Small intestine (tissue), 7 donors: ENCODE results near the gene TAS1R2. TPM values are rescaled to one million over a fixed set of nuclear protein-coding genes. Genes with fewer than 3 reads are reported as not detected.

ENCODE experiments used
- DNase-seq, 2 donors: peaks; one replicate each; pipeline versions ENCODE4 v3.0.0 to v3.0.0-alpha.2; 2013
- FAIRE-seq: peaks from 2 replicates; lab custom pipeline; 2012; peaks lifted over from hg19 to GRCh38; lab: Jason Lieb, UNC
- H3K27ac ChIP-seq, 3 donors: one replicate each; pipeline ENCODE4 v1.5.1; 2013; ENCODE audit warnings: low read length in 2 of 3, mild to moderate bottlenecking in 2 of 3, control low read depth in 1 of 3, inconsistent platforms in 1 of 3, low read depth in 1 of 3, moderate library complexity in 1 of 3
- H3K27me3 ChIP-seq, 3 donors: one replicate each; pipeline ENCODE4 v1.6.1; 2013; ENCODE audit warnings: low read length in 3 of 3, inconsistent platforms in 1 of 3; ENCODE audit not compliant: control insufficient read depth in 3 of 3, insufficient read depth in 3 of 3
- H3K36me3 ChIP-seq, 3 donors: one replicate each; pipeline ENCODE4 v1.6.1; 2013; ENCODE audit warnings: low read length in 3 of 3, inconsistent platforms in 1 of 3, low read depth in 1 of 3, mild to moderate bottlenecking in 1 of 3, moderate library complexity in 1 of 3; ENCODE audit not compliant: control insufficient read depth in 3 of 3, insufficient read depth in 2 of 3
- H3K4me1 ChIP-seq, 3 donors: one replicate each; pipeline ENCODE4 v1.6.1; 2013; ENCODE audit warnings: low read length in 2 of 3, inconsistent platforms in 1 of 3, low read depth in 1 of 3, mild to moderate bottlenecking in 1 of 3, moderate library complexity in 1 of 3; ENCODE audit not compliant: control insufficient read depth in 3 of 3, insufficient read depth in 2 of 3
- H3K4me3 ChIP-seq, 3 donors: one replicate each; pipeline ENCODE4 v1.5.1; 2013; ENCODE audit warnings: low read length in 3 of 3, control low read depth in 1 of 3, inconsistent platforms in 1 of 3, low read depth in 1 of 3, mild to moderate bottlenecking in 1 of 3, moderate library complexity in 1 of 3
- H3K9me3 ChIP-seq, 2 donors: one replicate each; pipeline ENCODE4 v1.6.1; 2013; ENCODE audit warnings: low read depth in 1 of 2, low read length in 1 of 2; ENCODE audit not compliant: control insufficient read depth in 2 of 2, insufficient read depth in 1 of 2
- WGBS, 3 donors: extraction: QIAGEN DNeasy Blood & Tissue Kit; methylation state at CpG; one replicate each; pipeline ENCODE4 v1.1.7; 2013; 5-methylcytosine and 5-hydroxymethylcytosine counted together
- polyA plus RNA-seq, 4 donors: library from polyadenylated mRNA; stranded (reverse) in 3 of 4; unstranded in 1 of 4; fragments of 200-250 nt in 3 of 4; fragments of 120-200 nt in 1 of 4; gene quantifications; one replicate each; pipeline versions ENCODE4 v1.2.1 to v1.2.3, GENCODE V29; 2013
- donor health status: healthy with polysubstance abuse.
- donor health status: control.
- donor health status: control.
- donor health status: Bipolar disorder and iron deficiency.
- donor health status: healthy.

Gene TAS1R2
- polyA plus RNA-seq, 4 donors = not detected

- H3K9me3 ChIP-seq = no peaks in the 10 kb centered on the region
- peaks cover 0 to 7% (median 0%) of the 10 kb centered on the region in 3 donors for H3K27me3 ChIP-seq
- no peak for FAIRE-seq
- no peak overlapping the region for H3K27ac ChIP-seq
- no peaks in the 10 kb centered on the region for H3K4me1 ChIP-seq
- no peak overlapping the region for H3K4me3 ChIP-seq
- H3K36me3 ChIP-seq = no peaks in the 10 kb centered on the region
- 79 to 89% (median 88%) methylated on average over 24 of the region's 24 CpGs for WGBS, 3 donors
- DNase-seq = no peak
These were observed 22.4 kb upstream of the TAS1R2 start for GRCh38 chr1:18881642-18882431.

GRCh38 chr1:18881164-18881563 lies 21.7 kb upstream of the TAS1R2 start:
- Histone ChIP-seq H3K4me1 (no peaks in the 10 kb centered on the region), H3K27ac (no peak overlapping the region), H3K4me3 (no peak overlapping the region), H3K36me3 (no peaks in the 10 kb centered on the region), H3K9me3 (no peaks in the 10 kb centered on the region), H3K27me3 (peaks cover 0 to 7% (median 0%) of the 10 kb centered on the region in 3 donors)
- 90 to 93% (median 92%) methylated on average over 2 of the region's 2 CpGs for WGBS, 3 donors
- FAIRE-seq (no peak), DNase-seq (no peak)

GRCh38 chr1:18880585-18880984 lies 21.1 kb upstream of the TAS1R2 start:
- FAIRE-seq = no peak
- 46 to 84% (median 69%) methylated on average over 1 of the region's 1 CpG for WGBS, 3 donors

GRCh38 chr1:18879791-18880309 lies 20.4 kb upstream of the TAS1R2 start:
- Histone ChIP-seq H3K27ac (no peak overlapping the region), H3K4me3 (no peak overlapping the region), H3K4me1 (no peaks in the 10 kb centered on the region), H3K36me3 (no peaks in the 10 kb centered on the region), H3K27me3 (peaks cover 0 to 7% (median 0%) of the 10 kb centered on the region in 3 donors), H3K9me3 (no peaks in the 10 kb centered on the region)
- no peak for DNase-seq
- 24 to 61% (median 56%) methylated on average over 19 to 21 of the region's 21 CpGs for WGBS, 3 donors
- FAIRE-seq = no peak

More at GRCh38 chr1:18880585-18880984, 21.1 kb upstream of the TAS1R2 start:
- Histone ChIP-seq H3K36me3 (no peaks in the 10 kb centered on the region), H3K4me3 (no peak overlapping the region), H3K27ac (no peak overlapping the region), H3K4me1 (no peaks in the 10 kb centered on the region), H3K27me3 (peaks cover 0 to 7% (median 0%) of the 10 kb centered on the region in 3 donors), H3K9me3 (no peaks in the 10 kb centered on the region)
- DNase-seq = no peak

GRCh38 chr1:18879215-18879790 lies 19.8 kb upstream of the TAS1R2 start:
- WGBS, 3 donors = 44 to 79% (median 67%) methylated on average over 12 of the region's 12 CpGs
- DNase-seq (no peak), FAIRE-seq (no peak)
- H3K9me3 ChIP-seq = no peaks in the 10 kb centered on the region
- H3K27ac ChIP-seq = no peak overlapping the region
- H3K36me3 ChIP-seq = no peaks in the 10 kb centered on the region
- no peak overlapping the region for H3K4me3 ChIP-seq
- peaks cover 0 to 3% (median 0%) of the 10 kb centered on the region in 3 donors for H3K27me3 ChIP-seq
- no peaks in the 10 kb centered on the region for H3K4me1 ChIP-seq

- H3K4me3 ChIP-seq = no peak overlapping the region
- FAIRE-seq = no peak
- DNase-seq = no peak
- H3K4me1 ChIP-seq = no peaks in the 10 kb centered on the region
- no peaks in the 10 kb centered on the region for H3K9me3 ChIP-seq
- no peak overlapping the region for H3K27ac ChIP-seq
- WGBS, 3 donors = 73 to 84% (median 74%) methylated on average over 12 of the region's 12 CpGs
- peaks cover 0 to 3% (median 0%) of the 10 kb centered on the region in 3 donors for H3K27me3 ChIP-seq
- no peaks in the 10 kb centered on the region for H3K36me3 ChIP-seq
These were observed 19.2 kb upstream of the TAS1R2 start for GRCh38 chr1:18878538-18879214.

- no peaks in the 10 kb centered on the region for H3K4me1 ChIP-seq
- DNase-seq = no peak
- FAIRE-seq = no peak
- H3K4me3 ChIP-seq = no peak overlapping the region
- H3K27me3 ChIP-seq = peaks cover 0 to 3% (median 0%) of the 10 kb centered on the region in 3 donors
- H3K9me3 ChIP-seq = no peaks in the 10 kb centered on the region
- H3K36me3 ChIP-seq = no peaks in the 10 kb centered on the region
- 90 to 92% (median 91%) methylated on average over 29 to 35 of the region's 35 CpGs for whole genome bisulfite sequencing, 3 donors
- H3K27ac ChIP-seq = no peak overlapping the region
These were observed 17.8 kb upstream of the TAS1R2 start for GRCh38 chr1:18877282-18877681.

GRCh38 chr1:18876210-18876609 lies 16.8 kb upstream of the TAS1R2 start:
- Histone ChIP-seq H3K4me1 (no peaks in the 10 kb centered on the region), H3K27me3 (peaks cover 0 to 3% (median 0%) of the 10 kb centered on the region in 3 donors), H3K9me3 (no peaks in the 10 kb centered on the region), H3K27ac (no peak overlapping the region), H3K4me3 (no peak overlapping the region), H3K36me3 (no peaks in the 10 kb centered on the region)
- DNase-seq = no peak
- 87 to 96% (median 90%) methylated on average over 10 of the region's 10 CpGs for WGBS, 3 donors
- FAIRE-seq = no peak
